ENCODE results near the gene ESYT3.

GRCh38 chr3:138450181-138450580 is 15.8 kb downstream of the ESYT3 start:
- TF ChIP-seq CTCF (conservative IDR thresholded peaks at IDR 0.05; ENCODE audit: low read depth in 2 of 2) (no peak), EZH2 (IDR thresholded peaks at IDR 0.05; ENCODE audit: low read depth, unreplicated experiment) (no peak), POLR2AphosphoS5 (IDR thresholded peaks at IDR 0.05; ENCODE audit: low read depth) (no peak), EZH2phosphoT487 (IDR thresholded peaks at IDR 0.05; ENCODE audit: unreplicated experiment) (no peak), NANOG (IDR thresholded peaks at IDR 0.05; ENCODE audit: borderline replicate concordance) (no peak), REST (IDR thresholded peaks at IDR 0.05; ENCODE audit: unreplicated experiment) (no peak), CREB1 (CRISPR knock-in tag; IDR thresholded peaks at IDR 0.05; ENCODE audit: low read depth) (no peak), STAT1 (IDR thresholded peaks at IDR 0.05; ENCODE audit: unreplicated experiment) (no peak)
